Peyer's patch (tissue), 4 donors: Measurements from ENCODE around the gene GFAP.

Source experiments
- POLR2A ChIP-seq, 2 donors: fragments of 450-650 bp; IDR thresholded peaks; one replicate each; pipeline ENCODE4 v1.5.1; 2017; ENCODE audit warnings: antibody characterized with exemption in 2 of 2, mild to moderate bottlenecking in 2 of 2, moderate library complexity in 2 of 2
- TF ChIP-seq, protein P1 (sequence below), 6 experiments: fragments of 450-650 bp in 4 of 6; fragments of 200-600 bp in 2 of 6; sonication (generic) in 1 of 6; IDR thresholded peaks; one replicate each; pipeline ENCODE4 v1.5.1; 2017 to 2019; ENCODE audit warnings: antibody characterized with exemption in 6 of 6, mild to moderate bottlenecking in 3 of 6, moderate library complexity in 1 of 6

DNA sequence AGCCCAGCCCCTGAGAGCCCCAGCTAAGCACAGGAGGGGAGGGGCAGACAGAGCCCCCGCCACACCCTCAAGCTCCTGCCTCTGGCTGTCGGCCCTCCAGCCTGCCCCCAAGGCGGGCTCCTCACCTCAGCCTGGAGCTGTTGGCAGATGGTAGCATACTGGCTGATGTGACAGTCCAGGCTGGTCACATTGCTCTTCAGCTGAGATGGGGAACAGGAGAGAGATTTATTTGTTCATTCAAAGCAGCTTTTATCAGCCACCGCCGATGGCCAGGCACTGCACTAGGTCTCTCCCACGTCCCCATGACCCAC lies 17.4 kb upstream of the GFAP start:
- TF ChIP-seq, protein P1, sequence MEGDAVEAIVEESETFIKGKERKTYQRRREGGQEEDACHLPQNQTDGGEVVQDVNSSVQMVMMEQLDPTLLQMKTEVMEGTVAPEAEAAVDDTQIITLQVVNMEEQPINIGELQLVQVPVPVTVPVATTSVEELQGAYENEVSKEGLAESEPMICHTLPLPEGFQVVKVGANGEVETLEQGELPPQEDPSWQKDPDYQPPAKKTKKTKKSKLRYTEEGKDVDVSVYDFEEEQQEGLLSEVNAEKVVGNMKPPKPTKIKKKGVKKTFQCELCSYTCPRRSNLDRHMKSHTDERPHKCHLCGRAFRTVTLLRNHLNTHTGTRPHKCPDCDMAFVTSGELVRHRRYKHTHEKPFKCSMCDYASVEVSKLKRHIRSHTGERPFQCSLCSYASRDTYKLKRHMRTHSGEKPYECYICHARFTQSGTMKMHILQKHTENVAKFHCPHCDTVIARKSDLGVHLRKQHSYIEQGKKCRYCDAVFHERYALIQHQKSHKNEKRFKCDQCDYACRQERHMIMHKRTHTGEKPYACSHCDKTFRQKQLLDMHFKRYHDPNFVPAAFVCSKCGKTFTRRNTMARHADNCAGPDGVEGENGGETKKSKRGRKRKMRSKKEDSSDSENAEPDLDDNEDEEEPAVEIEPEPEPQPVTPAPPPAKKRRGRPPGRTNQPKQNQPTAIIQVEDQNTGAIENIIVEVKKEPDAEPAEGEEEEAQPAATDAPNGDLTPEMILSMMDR (IDR thresholded peaks at IDR 0.05): no peak
- no peak for TF ChIP-seq POLR2A (IDR thresholded peaks at IDR 0.05)
